SK-N-MC (cell line): Measurements from ENCODE around the gene MBD3.

Experiments used
- EZH2 ChIP-seq: fragments of 200-600 bp; sonication (generic); IDR thresholded peaks from one replicate; pipeline ENCODE4 v1.6.1; 2017; ENCODE audit warnings: antibody characterized with exemption
- POLR2AphosphoS5 ChIP-seq: IDR thresholded peaks from 2 replicates; pipeline ENCODE4 v1.6.1; 2012; ENCODE audit warnings: mild to moderate bottlenecking, low read depth, low read length, borderline replicate concordance

DNA sequence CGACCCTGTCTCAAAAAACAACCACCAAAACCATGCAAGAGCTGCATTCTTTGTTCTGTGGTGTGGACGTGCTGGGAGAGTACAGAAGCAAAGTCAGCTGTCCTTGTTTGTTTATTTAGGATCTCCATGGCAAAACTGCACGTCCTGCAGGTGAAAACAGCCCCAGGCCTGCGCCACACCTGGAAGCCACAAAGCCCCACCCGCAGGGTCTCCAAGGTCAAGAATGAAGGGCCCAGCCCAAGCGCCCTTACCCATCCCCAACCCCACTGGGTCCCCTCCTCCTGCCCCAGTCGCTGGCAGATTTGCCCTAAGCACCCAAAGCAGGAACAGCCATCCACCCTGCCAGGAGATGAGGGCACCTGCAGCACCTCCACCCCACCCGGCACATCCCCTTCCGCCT, 10.5 kb downstream of the MBD3 start:
- TF ChIP-seq EZH2 = no peak
- no peak for TF ChIP-seq POLR2AphosphoS5
